GM18909 (cell line): ENCODE results near the gene SPATA25.

Experiments used
- ATAC-seq: cut with Tn5 transposase; IDR thresholded peaks from one replicate; pipeline ENCODE4 v1.9.1; 2021; ENCODE audit warnings: mild to moderate bottlenecking; ENCODE audit not compliant: unreplicated experiment, poor library complexity

SPATA25 gene

GRCh38 chr20:45845452-45845851 lies 42.0 kb downstream of the SPATA25 start:
- ATAC-seq, result no peak

- ATAC-seq, result no peak
These were observed 43.9 kb downstream of the SPATA25 start for GRCh38 chr20:45843506-45843905.

GRCh38 chr20:45842169-45842812 lies 45.1 kb downstream of the SPATA25 start:
- ATAC-seq, result no peak

- no peak for ATAC-seq
These were observed 45.9 kb downstream of the SPATA25 start for GRCh38 chr20:45841407-45842129.

- no peak for ATAC-seq
These were observed 46.7 kb downstream of the SPATA25 start for GRCh38 chr20:45840700-45841198.

GRCh38 chr20:45836841-45837240 lies 50.6 kb downstream of the SPATA25 start:
- no peak for ATAC-seq
